Stimulated activated naive CD4-positive, alpha-beta T cell treated with Interleukin-2 at 50 U/mL for 16 hours (primary cell): ENCODE data around the gene ESRRA.

Experiments
- DNase-seq: peaks from one replicate; lab custom pipeline; 2025; lab: John Stamatoyannopoulos, UW

Gene ESRRA

DNA sequence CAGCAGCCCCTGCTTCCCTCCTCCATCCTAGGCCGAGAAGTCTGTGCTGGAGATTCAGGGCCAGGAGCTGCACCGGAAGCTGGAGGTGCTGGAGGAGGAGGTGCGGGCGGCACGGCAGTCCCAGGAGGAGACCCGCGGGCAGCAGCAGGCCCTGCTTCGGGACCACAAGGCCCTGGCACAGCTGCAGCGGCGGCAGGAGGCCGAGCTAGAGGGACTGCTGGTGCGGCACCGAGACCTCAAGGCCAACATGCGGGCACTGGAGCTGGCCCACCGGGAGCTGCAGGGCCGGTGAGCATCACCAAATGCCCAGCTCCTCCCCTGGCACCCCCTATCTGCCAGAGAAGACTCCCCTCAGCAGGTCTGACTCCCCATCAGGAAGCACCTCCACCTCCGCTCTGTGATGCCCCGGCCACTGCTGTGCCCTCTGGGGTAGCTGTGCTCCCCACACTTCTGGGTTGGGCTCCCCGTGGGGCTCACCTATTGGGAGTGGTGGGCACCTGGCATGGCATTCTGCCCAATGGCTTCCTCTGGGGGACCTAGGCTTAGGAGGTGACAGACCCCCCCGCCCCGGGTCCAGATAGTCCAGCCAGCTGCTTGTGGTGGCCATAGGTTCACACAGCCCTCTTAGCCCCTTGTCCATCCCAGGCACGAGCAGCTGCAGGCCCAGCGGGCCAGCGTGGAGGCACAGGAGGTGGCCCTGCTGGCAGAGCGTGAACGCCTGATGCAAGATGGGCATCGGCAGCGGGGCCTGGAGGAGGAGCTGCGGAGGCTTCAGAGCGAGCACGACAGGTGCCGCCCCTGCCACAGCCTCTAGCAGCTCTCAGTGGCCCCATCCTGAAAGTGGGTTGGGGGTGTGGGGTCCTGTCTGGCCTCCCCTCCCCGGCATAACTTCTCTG lies 47.0 kb downstream of the ESRRA start:
- no peak for DNase-seq

DNA sequence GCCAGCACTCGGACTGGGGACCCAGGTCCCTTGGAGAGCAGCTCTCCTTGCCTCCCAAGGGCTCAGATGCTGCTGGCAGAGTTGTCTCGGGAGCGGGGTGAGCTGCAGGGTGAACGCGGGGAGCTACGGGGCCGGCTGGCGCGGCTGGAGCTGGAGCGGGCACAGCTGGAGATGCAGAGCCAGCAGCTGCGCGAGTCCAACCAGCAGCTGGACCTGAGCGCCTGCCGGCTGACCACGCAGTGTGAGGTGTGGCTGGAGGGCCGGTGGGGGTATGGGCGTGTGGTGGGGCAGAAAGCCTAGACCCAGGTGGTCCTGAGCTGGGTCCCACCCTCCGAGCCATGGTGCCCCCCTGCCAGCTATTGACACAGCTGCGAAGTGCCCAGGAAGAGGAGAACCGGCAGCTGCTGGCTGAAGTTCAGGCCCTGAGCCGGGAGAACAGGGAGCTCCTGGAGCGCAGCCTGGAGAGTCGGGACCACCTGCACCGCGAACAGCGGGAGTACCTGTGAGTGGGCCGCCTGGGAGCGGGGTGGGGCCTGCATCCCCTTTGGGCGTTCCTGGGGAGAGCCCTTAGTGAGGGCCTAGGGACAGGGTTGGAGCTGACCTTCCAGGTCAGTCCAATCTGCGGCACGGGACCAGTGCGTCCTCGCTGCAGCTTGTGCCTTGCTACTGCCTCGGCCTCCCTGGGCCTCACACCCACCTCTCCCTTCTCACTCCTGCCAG lies 47.8 kb downstream of the ESRRA start:
- no peak for DNase-seq

DNA sequence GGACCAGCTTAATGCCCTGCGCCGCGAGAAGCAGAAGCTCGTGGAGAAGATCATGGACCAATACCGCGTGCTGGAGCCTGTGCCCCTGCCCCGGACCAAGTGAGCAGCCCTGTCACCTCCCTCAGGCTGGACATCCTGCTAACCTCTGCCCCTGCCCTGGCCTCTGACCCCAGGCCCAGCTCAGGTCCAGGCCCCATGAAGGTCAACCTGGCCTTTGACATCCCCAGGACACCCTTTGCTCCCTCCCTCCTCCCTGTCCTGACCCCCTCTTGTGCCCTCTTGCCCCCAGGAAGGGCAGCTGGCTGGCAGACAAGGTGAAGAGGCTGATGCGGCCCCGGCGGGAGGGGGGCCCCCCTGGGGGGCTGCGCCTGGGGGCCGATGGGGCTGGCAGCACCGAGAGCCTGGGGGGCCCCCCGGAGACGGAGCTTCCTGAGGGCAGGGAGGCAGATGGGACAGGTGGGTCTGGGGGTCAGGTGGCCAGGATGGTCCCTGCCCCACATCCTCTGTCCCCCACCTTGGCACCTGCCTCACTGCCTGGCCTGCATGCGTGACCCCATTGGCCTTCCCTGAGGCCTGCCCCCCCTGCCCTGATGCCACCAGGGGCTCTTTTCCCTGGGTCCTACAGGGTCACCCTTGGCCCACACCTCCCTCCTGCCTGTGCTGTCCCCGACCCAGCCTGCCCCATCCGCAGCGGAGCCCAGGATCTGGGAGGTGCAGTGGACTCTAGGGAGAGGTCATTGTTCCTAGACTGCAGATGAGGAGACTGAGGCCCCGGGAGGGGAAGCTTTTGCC lies 48.6 kb downstream of the ESRRA start:
- no peak for DNase-seq

DNA sequence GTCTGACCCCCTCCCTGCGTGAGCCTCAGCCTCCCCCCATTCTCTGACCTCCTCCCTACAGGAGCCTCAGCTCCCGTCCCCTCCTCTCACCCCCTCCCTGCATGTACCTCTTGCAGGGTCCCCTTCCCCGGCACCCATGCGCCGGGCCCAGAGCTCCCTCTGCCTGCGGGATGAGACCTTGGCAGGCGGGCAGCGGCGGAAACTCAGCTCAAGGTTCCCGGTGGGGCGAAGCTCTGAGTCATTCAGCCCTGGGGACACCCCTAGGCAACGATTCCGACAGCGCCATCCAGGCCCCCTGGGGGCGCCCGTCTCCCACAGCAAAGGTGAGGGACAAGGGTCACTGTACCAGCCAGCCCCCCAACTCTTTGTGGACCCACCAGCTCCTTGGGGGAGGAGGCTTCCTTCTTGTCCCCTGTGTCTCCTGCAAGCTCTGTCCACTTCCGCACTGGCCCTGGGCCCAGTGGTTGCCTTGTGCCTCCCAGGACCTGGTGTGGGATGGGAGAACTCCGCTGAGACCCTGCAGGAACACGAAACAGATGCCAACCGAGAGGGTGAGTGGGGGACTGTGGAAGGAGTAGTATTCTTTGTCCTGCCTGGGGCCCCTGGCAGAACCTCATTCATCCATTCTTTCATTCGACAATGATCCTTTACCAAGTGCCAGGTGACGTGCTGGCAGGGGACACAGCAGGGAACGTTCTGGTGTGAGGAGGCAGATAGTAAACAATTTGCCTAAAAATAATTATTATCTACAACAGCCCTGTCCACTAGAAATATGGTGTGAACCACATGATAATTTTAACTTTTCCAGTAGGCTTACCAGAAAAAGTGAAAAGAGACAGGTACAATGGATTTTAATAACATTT lies 50.0 kb downstream of the ESRRA start:
- no peak for DNase-seq

DNA sequence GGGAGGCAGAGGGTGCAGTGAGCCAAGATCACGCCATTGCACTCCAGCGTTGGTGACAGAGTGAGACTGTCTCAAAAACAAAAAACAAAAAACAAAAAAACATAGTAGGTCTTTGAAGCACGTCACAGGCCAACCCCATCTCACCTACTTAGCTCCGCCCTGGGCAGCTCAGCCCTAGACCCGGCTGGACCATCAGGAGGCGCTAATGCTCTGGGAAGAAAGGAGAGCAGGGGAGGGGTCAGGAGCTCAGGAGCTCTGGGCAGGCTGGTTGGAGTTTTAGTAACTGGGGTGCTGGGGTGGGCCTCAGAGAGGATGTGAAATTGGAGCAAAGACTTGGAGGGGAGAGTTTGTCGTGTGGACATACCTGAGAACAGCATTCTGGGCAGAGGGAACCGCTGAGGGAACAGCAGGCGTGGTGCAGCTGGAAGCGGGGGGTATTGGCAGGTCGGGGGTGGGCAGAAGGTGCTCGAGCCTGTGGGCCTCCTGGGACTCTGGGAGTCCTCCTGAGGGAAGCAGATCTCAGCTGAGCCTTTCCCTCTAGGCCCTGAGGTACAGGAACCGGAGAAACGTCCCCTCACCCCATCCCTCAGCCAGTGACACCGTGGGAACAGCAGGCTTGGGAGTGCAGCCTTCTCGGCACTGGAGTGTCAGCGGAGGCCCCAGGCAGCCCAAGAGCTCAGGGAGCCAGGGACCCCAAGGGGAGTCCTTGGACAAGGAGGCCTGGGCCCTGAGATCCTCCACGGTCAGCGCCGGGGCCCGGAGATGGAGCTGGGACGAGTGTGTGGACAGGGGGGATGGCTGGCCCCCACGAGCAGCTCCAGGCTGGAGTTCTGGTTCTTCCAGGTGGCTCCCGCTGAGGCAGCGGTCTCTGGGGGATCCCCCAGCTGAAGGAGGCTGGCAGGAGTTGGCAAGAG lies 51.4 kb downstream of the ESRRA start:
- no peak for DNase-seq

DNA sequence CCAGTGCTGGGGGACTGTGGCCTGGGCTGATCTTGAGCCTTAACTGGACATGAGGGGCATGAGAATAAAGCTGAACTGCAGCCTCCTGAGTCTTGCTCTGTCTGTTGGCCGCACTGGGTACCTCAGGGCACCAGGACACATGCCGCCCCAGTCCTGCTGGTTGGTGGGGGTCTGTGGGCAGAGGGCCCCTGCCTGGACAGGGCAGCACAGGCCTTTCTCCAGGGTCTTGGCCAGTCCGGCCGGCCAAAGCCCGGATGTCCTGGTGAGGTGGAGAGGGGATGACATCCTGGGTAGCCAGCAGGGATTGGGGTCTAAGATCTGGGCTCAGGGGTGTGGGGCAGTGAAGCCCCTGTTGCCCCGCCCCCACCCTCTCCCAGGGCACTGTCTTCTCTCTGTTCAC lies 52.1 kb downstream of the ESRRA start:
- no peak for DNase-seq

DNA sequence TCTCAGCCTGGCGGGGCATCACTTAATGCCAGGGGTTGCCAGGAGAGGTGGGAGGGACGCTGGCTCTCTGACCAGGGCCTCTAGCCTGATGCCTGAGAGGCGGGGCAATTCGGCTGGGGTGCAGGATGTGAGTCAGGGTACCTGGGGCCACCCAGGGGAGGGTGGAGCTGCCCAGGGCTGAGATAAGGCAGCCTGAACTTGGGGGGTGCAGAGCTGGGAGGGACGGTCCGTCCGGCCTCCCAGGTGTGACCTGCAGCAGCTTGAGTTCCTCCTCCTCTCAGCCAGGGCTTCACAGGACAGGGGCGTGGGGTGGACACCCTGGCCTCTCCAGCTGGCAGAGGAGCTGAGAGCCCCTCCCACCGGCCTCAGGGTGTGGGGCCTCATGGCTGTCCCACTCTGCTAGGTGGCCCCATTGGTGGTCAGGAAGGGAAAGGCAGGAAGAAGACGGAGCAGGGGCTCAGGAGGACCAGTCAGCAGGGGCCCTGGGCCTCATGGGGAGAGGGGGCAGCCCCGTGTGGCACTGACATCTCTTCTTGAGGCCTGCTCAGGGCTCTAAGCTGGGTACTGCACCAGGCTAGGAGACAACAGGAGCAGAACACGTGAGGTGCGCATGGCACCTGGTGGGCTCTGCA lies 52.7 kb downstream of the ESRRA start:
- DNase-seq, result peak; percentile 17

DNA sequence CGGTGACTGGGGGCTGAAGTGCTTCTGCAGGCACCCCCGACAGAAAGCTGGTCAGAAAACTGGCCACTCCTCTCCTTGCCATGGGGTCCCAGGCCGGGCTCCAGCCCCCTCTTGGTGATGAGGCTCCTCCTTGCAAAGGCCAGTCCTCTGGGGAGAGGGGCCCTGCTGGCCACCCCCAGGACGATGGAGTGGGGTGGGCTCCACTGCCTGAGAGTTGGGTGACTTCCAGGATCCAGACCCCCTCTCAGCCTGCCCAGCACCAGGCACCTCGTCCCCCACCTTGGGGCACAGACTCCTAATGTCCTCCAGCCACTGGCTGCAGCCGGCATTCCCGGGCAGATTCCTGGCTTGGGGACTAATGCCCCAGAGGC lies 53.2 kb downstream of the ESRRA start:
- DNase-seq, result no peak

DNA sequence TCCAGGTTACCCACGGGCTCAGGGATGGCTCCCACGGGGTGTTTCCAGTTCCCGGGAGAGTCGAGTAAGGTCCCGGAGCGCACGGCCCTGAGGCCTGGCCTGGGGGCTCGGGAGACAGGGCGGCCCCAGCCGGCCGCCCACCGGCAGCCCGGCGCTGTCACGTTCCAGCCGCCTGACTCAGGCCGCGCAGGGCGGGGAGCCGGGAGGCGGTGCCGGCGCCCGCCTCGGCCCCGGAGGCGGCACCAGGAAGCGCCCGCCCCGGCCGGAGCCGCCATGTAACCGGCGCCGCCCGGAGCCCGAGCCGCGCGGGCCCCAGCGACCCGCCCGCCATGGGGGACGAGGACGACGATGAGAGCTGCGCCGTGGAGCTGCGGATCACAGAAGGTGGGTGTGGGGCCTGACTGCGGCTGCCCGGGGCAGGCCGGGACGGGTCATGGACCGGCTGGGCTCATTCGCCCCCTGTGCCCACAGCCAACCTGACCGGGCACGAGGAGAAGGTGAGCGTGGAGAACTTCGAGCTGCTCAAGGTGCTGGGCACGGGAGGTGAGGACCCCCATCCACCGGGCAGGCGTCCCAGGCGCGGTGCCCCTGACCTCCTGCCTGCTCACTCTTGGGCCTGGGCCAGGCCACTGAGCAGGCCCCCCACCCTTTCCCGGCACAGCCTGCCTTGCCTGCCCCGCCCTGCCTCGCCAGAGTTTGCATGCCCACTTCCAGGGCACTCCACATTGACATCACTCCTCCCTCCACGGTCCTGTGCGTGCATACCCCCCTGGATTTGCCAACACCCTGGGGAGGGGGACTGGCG lies 53.8 kb downstream of the ESRRA start, which contains the start of gene RPS6KA4:
RPS6KA4 (plus strand) TSS at position 256 of the 805 bp plus-strand sequence; CDS start at position 330, 74 bp downstream.
- DNase-seq, result peak; percentile 41

DNA sequence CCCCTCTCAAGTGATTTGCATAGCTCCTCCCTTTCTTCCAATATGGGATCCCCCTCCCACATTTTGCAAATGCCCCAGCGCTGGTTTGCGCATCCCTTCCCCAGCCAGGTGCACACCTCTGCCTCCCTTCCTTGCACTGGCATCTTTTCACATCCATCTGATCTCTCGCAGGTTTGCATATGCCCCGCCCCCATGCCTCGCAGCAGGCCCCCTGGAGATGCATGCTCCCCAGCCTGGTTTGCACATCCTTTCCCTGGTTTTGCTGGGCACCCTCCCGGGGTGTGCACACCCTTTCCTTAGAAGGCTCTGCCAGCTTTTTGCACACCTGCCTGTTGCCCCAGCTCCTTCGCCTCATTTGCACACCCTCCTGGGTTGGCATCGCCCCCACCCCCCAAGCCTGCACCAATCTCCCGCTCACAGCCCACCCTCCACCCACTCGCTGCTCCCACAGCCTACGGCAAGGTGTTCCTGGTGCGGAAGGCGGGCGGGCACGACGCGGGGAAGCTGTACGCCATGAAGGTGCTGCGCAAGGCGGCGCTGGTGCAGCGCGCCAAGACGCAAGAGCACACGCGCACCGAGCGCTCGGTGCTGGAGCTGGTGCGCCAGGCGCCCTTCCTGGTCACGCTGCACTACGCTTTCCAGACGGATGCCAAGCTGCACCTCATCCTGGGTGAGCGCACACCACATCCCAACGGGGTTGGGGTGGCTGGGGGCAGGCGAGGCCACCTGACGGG lies 54.6 kb downstream of the ESRRA start:
- no peak for DNase-seq

DNA sequence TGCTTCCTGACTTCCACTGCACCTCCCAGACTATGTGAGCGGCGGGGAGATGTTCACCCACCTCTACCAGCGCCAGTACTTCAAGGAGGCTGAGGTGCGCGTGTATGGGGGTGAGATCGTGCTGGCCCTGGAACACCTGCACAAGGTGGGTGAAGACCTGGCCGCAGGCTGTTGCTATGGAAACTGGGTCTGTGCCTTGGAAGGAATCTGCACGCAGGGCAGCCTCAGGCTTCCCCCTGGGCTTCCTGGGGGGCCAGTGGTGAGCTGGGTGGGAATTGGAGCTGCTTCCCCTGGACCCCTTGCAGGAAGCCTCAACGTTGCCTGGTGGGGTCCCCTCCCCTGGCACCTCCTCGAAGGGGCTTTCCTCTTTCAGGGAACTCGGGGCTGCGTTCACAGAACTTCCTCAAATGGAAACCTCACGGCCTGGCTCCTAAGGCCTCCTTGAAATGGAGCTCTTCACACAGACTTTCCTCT lies 55.2 kb downstream of the ESRRA start:
- DNase-seq, result no peak

DNA sequence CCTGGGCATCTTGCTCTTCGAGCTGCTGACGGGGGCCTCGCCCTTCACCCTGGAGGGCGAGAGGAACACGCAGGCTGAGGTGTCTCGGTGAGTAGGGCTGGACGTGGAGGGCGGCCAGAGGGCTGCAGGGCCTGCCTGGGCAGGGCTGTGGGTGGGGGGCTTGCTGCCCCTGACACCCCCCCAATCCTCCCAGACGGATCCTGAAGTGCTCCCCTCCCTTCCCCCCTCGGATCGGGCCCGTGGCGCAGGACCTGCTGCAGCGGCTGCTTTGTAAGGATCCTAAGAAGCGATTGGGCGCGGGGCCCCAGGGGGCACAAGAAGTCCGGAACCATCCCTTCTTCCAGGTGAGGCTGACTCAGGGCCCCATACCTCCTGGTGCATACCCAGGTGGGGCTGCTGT lies 56.3 kb downstream of the ESRRA start:
- DNase-seq, result no peak

DNA sequence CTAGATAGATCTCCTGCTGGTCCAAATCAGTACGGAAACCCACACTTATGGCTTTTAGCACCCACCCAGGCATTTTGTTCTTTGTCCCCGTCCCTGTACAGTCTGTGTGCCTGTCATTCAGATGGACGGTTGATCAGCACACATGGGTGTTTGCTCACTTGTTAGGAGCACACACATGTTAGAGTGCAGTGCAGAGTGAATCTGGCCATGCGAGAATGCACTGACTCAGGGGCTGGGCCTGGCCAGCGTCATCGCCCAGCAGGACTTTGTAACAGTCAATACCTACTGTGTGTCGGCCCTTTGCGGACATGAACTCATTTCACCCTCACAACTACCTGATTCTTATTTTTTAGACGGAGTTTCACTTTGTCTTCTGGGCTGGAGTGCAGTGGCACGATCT lies 57.0 kb downstream of the ESRRA start:
- DNase-seq, result no peak

DNA sequence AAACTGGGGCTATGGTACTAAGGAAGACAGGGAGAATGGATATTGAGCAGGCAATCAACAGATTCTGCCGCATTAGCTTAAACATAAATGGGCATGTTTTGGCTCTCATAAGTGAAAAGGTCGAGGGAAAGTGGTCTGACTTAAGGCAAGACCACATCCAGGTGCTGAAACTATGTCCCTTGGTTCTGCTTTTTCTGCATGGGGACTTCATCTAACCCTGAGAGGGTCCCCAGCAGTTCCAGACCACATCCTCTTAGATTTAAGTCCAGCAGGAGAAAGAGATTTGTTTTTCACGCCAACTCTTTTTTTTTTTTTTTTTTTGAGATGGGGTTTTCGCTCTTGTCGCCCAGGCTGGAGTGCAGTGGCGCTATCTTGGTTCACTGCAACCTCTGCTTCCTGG lies 59.1 kb downstream of the ESRRA start:
- no peak for DNase-seq

DNA sequence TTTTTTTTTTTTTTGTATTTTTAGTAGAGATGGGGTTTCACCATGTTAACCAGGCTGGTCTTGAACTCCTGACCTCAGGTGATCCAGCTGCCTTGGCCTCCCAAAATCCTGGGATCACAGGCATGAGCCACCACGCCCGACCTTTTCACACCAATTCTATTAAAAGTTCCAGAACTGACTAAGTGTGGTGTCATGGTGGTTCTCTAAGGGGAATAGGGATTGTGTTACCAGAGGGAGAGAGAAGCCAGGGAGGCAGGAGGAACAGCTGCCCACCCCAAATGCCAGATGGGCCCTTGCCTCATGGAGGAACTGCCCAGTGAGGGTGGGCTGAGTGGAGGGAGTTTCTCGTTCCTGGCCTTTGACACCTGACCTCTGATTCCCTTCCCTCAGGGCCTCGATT lies 59.6 kb downstream of the ESRRA start:
- no peak for DNase-seq
